H9 (cell line): ENCODE data around the gene ZNF444. TPM values are rescaled to one million over a fixed set of nuclear protein-coding genes. Genes with fewer than 3 reads are reported as not detected.

Source experiments
- DNase-seq: peaks from one replicate; pipeline ENCODE4 v3.0.0-alpha.2; 2017
- H2AFZ ChIP-seq: one replicate; pipeline ENCODE4 v1.6.1; 2013; ENCODE audit warnings: mild to moderate bottlenecking, low read length, control low read depth, moderate library complexity
- H2AK5ac ChIP-seq: 2 replicates; pipeline ENCODE4 v1.6.1; 2013; ENCODE audit warnings: low read length, control low read depth, mixed read lengths; ENCODE audit not compliant: insufficient read length
- H2BK120ac ChIP-seq: one replicate; pipeline ENCODE4 v1.6.1; 2013; ENCODE audit warnings: low read depth, mild to moderate bottlenecking, low read length, control low read depth, inconsistent platforms; ENCODE audit not compliant: poor library complexity, severe bottlenecking
- H2BK12ac ChIP-seq: 2 replicates; pipeline ENCODE4 v1.6.1; 2013; ENCODE audit warnings: low read length, control low read depth, mixed read lengths, low read depth; ENCODE audit not compliant: insufficient read length
- H2BK15ac ChIP-seq: 2 replicates; pipeline ENCODE4 v1.6.1; 2013; ENCODE audit warnings: low read depth, low read length, control low read depth
- H2BK20ac ChIP-seq: one replicate; pipeline ENCODE4 v1.6.1; 2013; ENCODE audit warnings: low read depth, mild to moderate bottlenecking, low read length, control low read depth, inconsistent platforms; ENCODE audit not compliant: poor library complexity, severe bottlenecking
- H2BK5ac ChIP-seq: 2 replicates; pipeline ENCODE4 v1.6.1; 2013; ENCODE audit warnings: low read length, control low read depth, mixed read lengths; ENCODE audit not compliant: insufficient read length
- H3K14ac ChIP-seq: 2 replicates; pipeline ENCODE4 v1.6.1; 2013; ENCODE audit warnings: low read length, control low read depth; ENCODE audit not compliant: insufficient read depth
- H3K18ac ChIP-seq: 2 replicates; pipeline ENCODE4 v1.6.1; 2013; ENCODE audit warnings: low read depth, mild to moderate bottlenecking, mixed read lengths, low read length, control low read depth; ENCODE audit not compliant: insufficient read length
- H3K23ac ChIP-seq: 2 replicates; pipeline ENCODE4 v1.6.1; 2013; ENCODE audit warnings: low read length, control low read depth, mixed read lengths, low read depth; ENCODE audit not compliant: insufficient read length
- H3K23me2 ChIP-seq: 2 replicates; pipeline ENCODE4 v1.6.1; 2013; ENCODE audit warnings: low read depth, mild to moderate bottlenecking, mixed read lengths, low read length, control low read depth; ENCODE audit not compliant: insufficient read length, poor library complexity, severe bottlenecking
- H3K27ac ChIP-seq: 2 replicates; pipeline ENCODE4 v1.5.1; 2013; ENCODE audit warnings: low read length, control low read depth, mixed read lengths, low read depth; ENCODE audit not compliant: insufficient read length
- H3K27me3 ChIP-seq: 2 replicates; pipeline ENCODE4 v1.6.1; 2013; ENCODE audit warnings: low read length, control low read depth, inconsistent platforms; ENCODE audit not compliant: insufficient read depth
- H3K4ac ChIP-seq: 2 replicates; pipeline ENCODE4 v1.6.1; 2013; ENCODE audit warnings: low read depth, mild to moderate bottlenecking, control low read depth, inconsistent platforms, low read length, moderate library complexity
- H3K4me1 ChIP-seq: 2 replicates; pipeline ENCODE4 v1.6.1; 2013; ENCODE audit warnings: low read length, control low read depth, inconsistent platforms; ENCODE audit not compliant: insufficient read depth
- H3K4me2 ChIP-seq: 2 replicates; pipeline ENCODE4 v1.6.1; 2013; ENCODE audit warnings: low read length, control low read depth, mixed read lengths; ENCODE audit not compliant: insufficient read length, insufficient read depth
- H3K56ac ChIP-seq: 2 replicates; pipeline ENCODE4 v1.6.1; 2013; ENCODE audit warnings: low read depth, mild to moderate bottlenecking, mixed read lengths, low read length, control low read depth; ENCODE audit not compliant: insufficient read length
- H3K79me1 ChIP-seq: 2 replicates; pipeline ENCODE4 v1.6.1; 2013; ENCODE audit warnings: low read depth, mild to moderate bottlenecking, moderate library complexity, low read length, control low read depth, inconsistent platforms; ENCODE audit not compliant: insufficient read depth, poor library complexity, severe bottlenecking
- H3K79me2 ChIP-seq: 2 replicates; pipeline ENCODE4 v1.6.1; 2013; ENCODE audit warnings: low read length, control low read depth, inconsistent platforms; ENCODE audit not compliant: insufficient read depth
- H3K9ac ChIP-seq: 2 replicates; pipeline ENCODE4 v1.6.1; 2013; ENCODE audit warnings: low read length, control low read depth, mixed read lengths; ENCODE audit not compliant: insufficient read length; ENCODE audit errors: extremely low read depth
- H3K9me3 ChIP-seq: one replicate; pipeline ENCODE4 v1.6.1; 2013; ENCODE audit warnings: low read depth, low read length, inconsistent platforms; ENCODE audit not compliant: control insufficient read depth
- H3T11ph ChIP-seq: one replicate; pipeline ENCODE4 v1.6.1; 2013; ENCODE audit warnings: mild to moderate bottlenecking, low read length, control low read depth, inconsistent platforms
- H4K20me1 ChIP-seq: one replicate; pipeline ENCODE4 v1.6.1; 2013; ENCODE audit not compliant: control insufficient read depth, insufficient read length, insufficient read depth
- H4K5ac ChIP-seq: 2 replicates; pipeline ENCODE4 v1.6.1; 2013; ENCODE audit warnings: low read depth, mild to moderate bottlenecking, mixed read lengths, low read length, control low read depth; ENCODE audit not compliant: insufficient read length
- H4K8ac ChIP-seq: replicated peaks from 2 replicates; pipeline ENCODE4 v1.6.1; 2013; ENCODE audit warnings: low read length, control low read depth, mixed read lengths, low read depth; ENCODE audit not compliant: insufficient read length
- H4K91ac ChIP-seq: 2 replicates; pipeline ENCODE4 v1.6.1; 2013; ENCODE audit warnings: low read depth, mild to moderate bottlenecking, moderate library complexity, mixed read lengths, low read length, control low read depth; ENCODE audit not compliant: insufficient read length
- H3K27ac Mint-ChIP-seq, 3 experiments: 2 replicates in 2 of 3; 3 replicates in 1 of 3; pipeline ENCODE4 v1.8.0; 2020 to 2021; ENCODE audit warnings: mixed read lengths in 3 of 3, mild to moderate bottlenecking in 1 of 3, moderate library complexity in 1 of 3
- H3K27me3 Mint-ChIP-seq: 2 replicates; pipeline ENCODE4 v1.8.0; 2021; ENCODE audit warnings: low read depth, mild to moderate bottlenecking, moderate library complexity, mixed read lengths
- H3K36me3 Mint-ChIP-seq, 3 experiments: 2 replicates in 2 of 3; 3 replicates in 1 of 3; pipeline ENCODE4 v1.8.0; 2020 to 2021; ENCODE audit warnings: low read depth in 3 of 3, mixed read lengths in 3 of 3; ENCODE audit not compliant: insufficient read depth in 1 of 3
- H3K4me1 Mint-ChIP-seq, 2 experiments: 2 replicates each; pipeline ENCODE4 v1.8.0; 2020; ENCODE audit warnings: mixed read lengths in 2 of 2
- H3K4me3 Mint-ChIP-seq, 2 experiments: 2 replicates in 1 of 2; 3 replicates in 1 of 2; pipeline ENCODE4 v1.8.0; 2020 to 2021; ENCODE audit warnings: mild to moderate bottlenecking in 2 of 2, mixed read lengths in 2 of 2, moderate library complexity in 1 of 2
- H3K9me3 Mint-ChIP-seq, 2 experiments: 2 replicates in 1 of 2; 3 replicates in 1 of 2; pipeline ENCODE4 v1.8.0; 2020; ENCODE audit warnings: mild to moderate bottlenecking in 2 of 2, mixed read lengths in 2 of 2, moderate library complexity in 1 of 2
- WGBS: extraction: QIAGEN DNeasy Blood & Tissue Kit; methylation state at CpG from one replicate; pipeline ENCODE4 v1.1.7; 2013; ENCODE audit warnings: missing lambda C conversion rate, low lambda C conversion rate, mixed read lengths; ENCODE audit not compliant: insufficient read length; ENCODE audit errors: extremely low coverage; 5-methylcytosine and 5-hydroxymethylcytosine counted together
- total RNA-seq: library from RNA; stranded (reverse); gene quantifications from 2 replicates; pipeline ENCODE4 v1.2.1, GENCODE V29; 2021
- TF ChIP-seq, protein P1 (sequence below): fragments of 200-600 bp; sonication (generic); conservative IDR thresholded peaks from 3 replicates; pipeline ENCODE4 v1.8.0; 2021; ENCODE audit warnings: antibody characterized with exemption, mild to moderate bottlenecking

The ZNF444 gene
- total RNA-seq, 1 experiment from 2014 or later, result 49.7 TPM

DNA sequence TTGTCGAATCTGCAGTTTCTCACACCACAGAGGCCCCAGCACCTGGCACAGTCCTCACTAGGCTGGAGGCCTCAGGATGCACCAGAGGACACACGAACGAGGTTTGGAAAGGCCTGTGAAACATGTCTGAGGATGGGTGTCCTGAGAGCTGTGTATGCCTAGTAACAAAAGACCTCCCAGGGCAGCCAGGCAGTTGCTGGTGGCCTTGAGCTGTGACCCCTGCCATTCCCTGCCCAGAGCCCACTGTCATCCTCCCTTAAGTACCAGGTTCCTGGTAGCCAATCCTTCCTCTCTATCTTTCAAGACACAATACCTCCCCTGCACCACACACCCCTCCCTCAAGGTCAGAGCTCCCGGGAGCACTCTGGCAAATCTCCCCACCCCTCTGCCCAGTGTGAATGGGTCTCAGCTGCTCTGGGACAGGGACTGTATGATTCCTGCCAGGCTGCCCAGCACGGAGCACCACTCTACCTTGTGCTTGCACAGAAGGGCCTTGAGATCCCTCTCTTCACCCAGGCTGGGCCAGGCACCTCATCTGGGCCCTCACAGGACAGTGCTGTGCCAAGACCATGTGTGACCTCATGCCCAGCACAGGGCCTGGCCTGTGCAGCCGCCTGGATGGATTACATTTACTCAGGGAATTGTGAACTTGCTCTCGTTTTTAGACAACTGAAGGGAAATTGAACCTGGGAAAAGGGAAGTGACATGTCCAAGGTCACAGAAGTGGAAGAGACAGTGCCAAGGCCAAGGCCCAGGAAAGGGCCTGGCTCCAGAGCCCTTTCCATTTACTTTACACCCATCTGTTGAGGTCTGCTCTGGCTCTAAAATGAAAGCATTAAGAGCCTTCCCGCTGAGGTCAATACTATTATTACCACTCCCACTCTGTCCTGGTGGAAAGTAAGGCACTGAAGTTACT, 22.2 kb upstream of the ZNF444 start:
- Histone ChIP-seq H3K27ac (no peak overlapping the region), H2BK120ac (no peak overlapping the region), H3K79me2 (peaks cover 55% of the 10 kb centered on the region), H2BK5ac (no peak overlapping the region), H3K27me3 (no peaks in the 10 kb centered on the region), H4K8ac (no peak overlapping the region), H3K4ac (no peak overlapping the region), H3K18ac (no peak overlapping the region), H2AK5ac (no peak overlapping the region), H3K4me1 (peaks cover 2% of the 10 kb centered on the region; the same call in 1 of the 2 replicates), H3K23me2 (peaks cover 7% of the 10 kb centered on the region), H2BK20ac (no peak overlapping the region), H3K14ac (no peak overlapping the region), H3K4me2 (peak overlapping the region; percentile 78), H3K79me1 (peaks cover 8% of the 10 kb centered on the region), H2BK12ac (no peak overlapping the region), H3K9me3 (no peaks in the 10 kb centered on the region), H3K23ac (no peak overlapping the region), H2BK15ac (no peak overlapping the region), H2AFZ (no peak overlapping the region), H3K56ac (no peak overlapping the region), H3K9ac (no peak overlapping the region), H4K91ac (no peak overlapping the region), H4K5ac (no peak overlapping the region), H3T11ph (no peak overlapping the region), H4K20me1 (no peaks in the 10 kb centered on the region)
- no CpG with 5 or more reads among the region's 8 CpGs for WGBS
- Mint-ChIP-seq H3K9me3 (no peaks in the 10 kb centered on the region; a peak in 1 of 5 replicates), H3K36me3 (peaks cover 5 to 16% (median 11%) of the 10 kb centered on the region in 3 experiments), H3K4me1 (peaks cover 42 to 45% of the 10 kb centered on the region in 2 experiments), H3K27ac (peak overlapping the region; percentile 80 to 88 (median 87)), H3K27me3 (no peaks in the 10 kb centered on the region; the same call in 1 of the 2 replicates), H3K4me3 (peak overlapping the region; percentile 86 to 89)
- no peak for DNase-seq
- TF ChIP-seq, protein P1, sequence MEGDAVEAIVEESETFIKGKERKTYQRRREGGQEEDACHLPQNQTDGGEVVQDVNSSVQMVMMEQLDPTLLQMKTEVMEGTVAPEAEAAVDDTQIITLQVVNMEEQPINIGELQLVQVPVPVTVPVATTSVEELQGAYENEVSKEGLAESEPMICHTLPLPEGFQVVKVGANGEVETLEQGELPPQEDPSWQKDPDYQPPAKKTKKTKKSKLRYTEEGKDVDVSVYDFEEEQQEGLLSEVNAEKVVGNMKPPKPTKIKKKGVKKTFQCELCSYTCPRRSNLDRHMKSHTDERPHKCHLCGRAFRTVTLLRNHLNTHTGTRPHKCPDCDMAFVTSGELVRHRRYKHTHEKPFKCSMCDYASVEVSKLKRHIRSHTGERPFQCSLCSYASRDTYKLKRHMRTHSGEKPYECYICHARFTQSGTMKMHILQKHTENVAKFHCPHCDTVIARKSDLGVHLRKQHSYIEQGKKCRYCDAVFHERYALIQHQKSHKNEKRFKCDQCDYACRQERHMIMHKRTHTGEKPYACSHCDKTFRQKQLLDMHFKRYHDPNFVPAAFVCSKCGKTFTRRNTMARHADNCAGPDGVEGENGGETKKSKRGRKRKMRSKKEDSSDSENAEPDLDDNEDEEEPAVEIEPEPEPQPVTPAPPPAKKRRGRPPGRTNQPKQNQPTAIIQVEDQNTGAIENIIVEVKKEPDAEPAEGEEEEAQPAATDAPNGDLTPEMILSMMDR, result no peak
